Measurements from ENCODE around the gene BFAR.
"Not testable (repeated sequence)": the region's sequence is repeated elsewhere in the genome, so short reads cannot be mapped to it uniquely, and the experiment has no call there.

Gene BFAR

GRCh38 chr16:14669776-14670175 is 37.0 kb downstream of the BFAR start:
- Histone ChIP-seq H3K27me3 (ENCODE audit: control insufficient read depth, insufficient read depth, low read length) (no peaks in the 10 kb centered on the region), H3K4me3 (ENCODE audit: low read depth, low read length) (no peak overlapping the region), H3K36me3 (ENCODE audit: control insufficient read depth, insufficient read depth, low read length) (peaks cover 41% of the 10 kb centered on the region), H3K9me3 (ENCODE audit: control insufficient read depth, insufficient read depth, low read depth, low read length) (no peaks in the 10 kb centered on the region), H3K27ac (ENCODE audit: low read depth, low read length) (no peak overlapping the region), H3K9ac (ENCODE audit: low read length) (no peak overlapping the region), H3K4me1 (ENCODE audit: control insufficient read depth, insufficient read depth, low read length) (no peaks in the 10 kb centered on the region)

GRCh38 chr16:14672403-14672971 is 39.7 kb downstream of the BFAR start:
- Histone ChIP-seq H3K36me3 (ENCODE audit: control insufficient read depth, insufficient read depth, low read length) (peaks cover 14% of the 10 kb centered on the region), H3K4me1 (ENCODE audit: control insufficient read depth, insufficient read depth, low read length) (no peaks in the 10 kb centered on the region), H3K9me3 (ENCODE audit: control insufficient read depth, insufficient read depth, low read depth, low read length) (no peaks in the 10 kb centered on the region), H3K27ac (ENCODE audit: low read depth, low read length) (no peak overlapping the region), H3K9ac (ENCODE audit: low read length) (no peak overlapping the region), H3K4me3 (ENCODE audit: low read depth, low read length) (no peak overlapping the region), H3K27me3 (ENCODE audit: control insufficient read depth, insufficient read depth, low read length) (no peaks in the 10 kb centered on the region)

GRCh38 chr16:14676633-14677032 is 43.9 kb downstream of the BFAR start:
- no peak overlapping the region for H3K9ac ChIP-seq (ENCODE audit: low read length)
- no peaks in the 10 kb centered on the region for H3K9me3 ChIP-seq (ENCODE audit: control insufficient read depth, insufficient read depth, low read depth, low read length)

GRCh38 chr16:14677627-14678026 is 44.9 kb downstream of the BFAR start:
- Histone ChIP-seq H3K9ac (ENCODE audit: low read length) (no peak overlapping the region), H3K27me3 (ENCODE audit: control insufficient read depth, insufficient read depth, low read length) (no peaks in the 10 kb centered on the region), H3K4me1 (ENCODE audit: control insufficient read depth, insufficient read depth, low read length) (no peaks in the 10 kb centered on the region), H3K36me3 (ENCODE audit: control insufficient read depth, insufficient read depth, low read length) (no peaks in the 10 kb centered on the region), H3K9me3 (ENCODE audit: control insufficient read depth, insufficient read depth, low read depth, low read length) (no peaks in the 10 kb centered on the region), H3K4me3 (ENCODE audit: low read depth, low read length) (no peak overlapping the region), H3K27ac (ENCODE audit: low read depth, low read length) (no peak overlapping the region)

More at GRCh38 chr16:14676633-14677032, 43.9 kb downstream of the BFAR start:
- Histone ChIP-seq H3K4me1 (ENCODE audit: control insufficient read depth, insufficient read depth, low read length) (no peaks in the 10 kb centered on the region), H3K27me3 (ENCODE audit: control insufficient read depth, insufficient read depth, low read length) (no peaks in the 10 kb centered on the region), H3K36me3 (ENCODE audit: control insufficient read depth, insufficient read depth, low read length) (no peaks in the 10 kb centered on the region), H3K4me3 (ENCODE audit: low read depth, low read length) (no peak overlapping the region), H3K27ac (ENCODE audit: low read depth, low read length) (no peak overlapping the region)

- H3K4me1 ChIP-seq (ENCODE audit: control insufficient read depth, insufficient read depth, low read length): no peaks in the 10 kb centered on the region
- H3K9ac ChIP-seq (ENCODE audit: low read length): no peak overlapping the region
- H3K4me3 ChIP-seq (ENCODE audit: low read depth, low read length): no peak overlapping the region
- H3K27me3 ChIP-seq (ENCODE audit: control insufficient read depth, insufficient read depth, low read length): no peaks in the 10 kb centered on the region
- no peaks in the 10 kb centered on the region for H3K36me3 ChIP-seq (ENCODE audit: control insufficient read depth, insufficient read depth, low read length)
- H3K27ac ChIP-seq (ENCODE audit: low read depth, low read length): no peak overlapping the region
- H3K9me3 ChIP-seq (ENCODE audit: control insufficient read depth, insufficient read depth, low read depth, low read length): no peaks in the 10 kb centered on the region
These were observed 46.2 kb downstream of the BFAR start for GRCh38 chr16:14678748-14679497.

GRCh38 chr16:14680396-14680795 is 47.6 kb downstream of the BFAR start:
- H3K9ac ChIP-seq (ENCODE audit: low read length); H3K4me3 ChIP-seq (ENCODE audit: low read depth, low read length); H3K4me1 ChIP-seq (ENCODE audit: control insufficient read depth, insufficient read depth, low read length); H3K9me3 ChIP-seq (ENCODE audit: control insufficient read depth, insufficient read depth, low read depth, low read length); H3K36me3 ChIP-seq (ENCODE audit: control insufficient read depth, insufficient read depth, low read length); H3K27me3 ChIP-seq (ENCODE audit: control insufficient read depth, insufficient read depth, low read length); H3K27ac ChIP-seq (ENCODE audit: low read depth, low read length): not testable (repeated sequence)

GRCh38 chr16:14681115-14681514 is 48.4 kb downstream of the BFAR start:
- H3K9me3 ChIP-seq (ENCODE audit: control insufficient read depth, insufficient read depth, low read depth, low read length): no peaks in the 10 kb centered on the region
- H3K4me3 ChIP-seq (ENCODE audit: low read depth, low read length): no peak overlapping the region
- H3K4me1 ChIP-seq (ENCODE audit: control insufficient read depth, insufficient read depth, low read length): no peaks in the 10 kb centered on the region
- H3K27ac ChIP-seq (ENCODE audit: low read depth, low read length): no peak overlapping the region
- no peak overlapping the region for H3K9ac ChIP-seq (ENCODE audit: low read length)
- no peaks in the 10 kb centered on the region for H3K36me3 ChIP-seq (ENCODE audit: control insufficient read depth, insufficient read depth, low read length)
- H3K27me3 ChIP-seq (ENCODE audit: control insufficient read depth, insufficient read depth, low read length): no peaks in the 10 kb centered on the region

- Histone ChIP-seq H3K9ac (ENCODE audit: low read length) (no peak overlapping the region), H3K27me3 (ENCODE audit: control insufficient read depth, insufficient read depth, low read length) (no peaks in the 10 kb centered on the region), H3K9me3 (ENCODE audit: control insufficient read depth, insufficient read depth, low read depth, low read length) (no peaks in the 10 kb centered on the region), H3K27ac (ENCODE audit: low read depth, low read length) (no peak overlapping the region), H3K36me3 (ENCODE audit: control insufficient read depth, insufficient read depth, low read length) (no peaks in the 10 kb centered on the region), H3K4me3 (ENCODE audit: low read depth, low read length) (no peak overlapping the region), H3K4me1 (ENCODE audit: control insufficient read depth, insufficient read depth, low read length) (no peaks in the 10 kb centered on the region)
These were observed 49.4 kb downstream of the BFAR start for GRCh38 chr16:14682121-14682520.

GRCh38 chr16:14685870-14686793 is 53.4 kb downstream of the BFAR start:
- H3K4me1 ChIP-seq (ENCODE audit: control insufficient read depth, insufficient read depth, low read length); H3K36me3 ChIP-seq (ENCODE audit: control insufficient read depth, insufficient read depth, low read length); H3K4me3 ChIP-seq (ENCODE audit: low read depth, low read length); H3K9ac ChIP-seq (ENCODE audit: low read length); H3K27me3 ChIP-seq (ENCODE audit: control insufficient read depth, insufficient read depth, low read length); H3K27ac ChIP-seq (ENCODE audit: low read depth, low read length); H3K9me3 ChIP-seq (ENCODE audit: control insufficient read depth, insufficient read depth, low read depth, low read length): not testable (repeated sequence)

GRCh38 chr16:14694129-14694528 is 61.4 kb downstream of the BFAR start, which contains the start of gene PLA2G10:
Gene PLA2G10, minus strand, starts transcription at chr16:14694308. Its CDS starts 79 bp downstream, at chr16:14694229.
- not testable (repeated sequence) for H3K9me3 ChIP-seq (ENCODE audit: control insufficient read depth, insufficient read depth, low read depth, low read length); H3K4me3 ChIP-seq (ENCODE audit: low read depth, low read length); H3K27me3 ChIP-seq (ENCODE audit: control insufficient read depth, insufficient read depth, low read length); H3K4me1 ChIP-seq (ENCODE audit: control insufficient read depth, insufficient read depth, low read length); H3K36me3 ChIP-seq (ENCODE audit: control insufficient read depth, insufficient read depth, low read length); H3K27ac ChIP-seq (ENCODE audit: low read depth, low read length); H3K9ac ChIP-seq (ENCODE audit: low read length)

- not testable (repeated sequence) for H3K4me3 ChIP-seq (ENCODE audit: low read depth, low read length)
These were observed 69.1 kb downstream of the BFAR start for GRCh38 chr16:14701859-14702258.

More at GRCh38 chr16:14701859-14702258, 69.1 kb downstream of the BFAR start:
- H3K4me1 ChIP-seq (ENCODE audit: control insufficient read depth, insufficient read depth, low read length); H3K9ac ChIP-seq (ENCODE audit: low read length); H3K36me3 ChIP-seq (ENCODE audit: control insufficient read depth, insufficient read depth, low read length); H3K27me3 ChIP-seq (ENCODE audit: control insufficient read depth, insufficient read depth, low read length); H3K27ac ChIP-seq (ENCODE audit: low read depth, low read length); H3K9me3 ChIP-seq (ENCODE audit: control insufficient read depth, insufficient read depth, low read depth, low read length): not testable (repeated sequence)

Data from HUES6 (cell line).